ENCODE measurements around the gene APH1B.
A peak's percentile ranks its signal among the peaks of the same experiment; 100 is the strongest.

Gene APH1B

GRCh38 chr15:63277038-63277892 is at the start of gene APH1B:
Gene APH1B (plus strand): TSS chr15:63277605. CDS start chr15:63277624, 19 bp downstream.
- peak; percentile 56 for DNase-seq

GRCh38 chr15:63227689-63228088 is 49.7 kb upstream of the APH1B start:
- no peak for DNase-seq

GRCh38 chr15:63231206-63231605 is 46.2 kb upstream of the APH1B start:
- DNase-seq = no peak

- peak; percentile 54 for DNase-seq
Observed at GRCh38 chr15:63231706-63232105, 45.7 kb upstream of the APH1B start.

- DNase-seq = peak; percentile 56
Observed at GRCh38 chr15:63232405-63232804, 45.0 kb upstream of the APH1B start.

GRCh38 chr15:63232943-63233342 is 44.5 kb upstream of the APH1B start:
- no peak for DNase-seq

GRCh38 chr15:63233667-63234423 is 43.6 kb upstream of the APH1B start:
- peak; percentile 70 for DNase-seq

- DNase-seq = peak; percentile 64
Observed at GRCh38 chr15:63234451-63234870, 42.9 kb upstream of the APH1B start.

GRCh38 chr15:63236272-63236671 is 41.1 kb upstream of the APH1B start:
- peak; percentile 28 for DNase-seq

- DNase-seq = peak; percentile 55
Observed at GRCh38 chr15:63237086-63237485, 40.3 kb upstream of the APH1B start.

GRCh38 chr15:63238171-63238570 is 39.2 kb upstream of the APH1B start:
- no peak for DNase-seq

GRCh38 chr15:63238796-63239195 is 38.6 kb upstream of the APH1B start:
- DNase-seq = peak; percentile 55

- DNase-seq = no peak
Observed at GRCh38 chr15:63240109-63240508, 37.3 kb upstream of the APH1B start.

GRCh38 chr15:63241316-63241715 is 36.1 kb upstream of the APH1B start:
- no peak for DNase-seq

GRCh38 chr15:63243101-63243500 is 34.3 kb upstream of the APH1B start:
- no peak for DNase-seq

- DNase-seq = peak; percentile 74
Observed at GRCh38 chr15:63243776-63244175, 33.6 kb upstream of the APH1B start.

- DNase-seq = no peak
Observed at GRCh38 chr15:63244399-63244798, 33.0 kb upstream of the APH1B start.

- no peak for DNase-seq
Observed at GRCh38 chr15:63244976-63245645, 32.3 kb upstream of the APH1B start.

GRCh38 chr15:63246691-63247469 is 30.5 kb upstream of the APH1B start:
- peak; percentile 98 for DNase-seq

GRCh38 chr15:63250312-63250965 is 27.0 kb upstream of the APH1B start:
- DNase-seq = no peak

GRCh38 chr15:63251701-63252100 is 25.7 kb upstream of the APH1B start:
- DNase-seq = no peak

GRCh38 chr15:63252292-63252691 is 25.1 kb upstream of the APH1B start:
- no peak for DNase-seq

Measured in suppressor macrophage treated with lipopolysaccharide for 4 hours (primary cell).